Measurements from ENCODE around the gene CCDC47.

Gene CCDC47

DNA sequence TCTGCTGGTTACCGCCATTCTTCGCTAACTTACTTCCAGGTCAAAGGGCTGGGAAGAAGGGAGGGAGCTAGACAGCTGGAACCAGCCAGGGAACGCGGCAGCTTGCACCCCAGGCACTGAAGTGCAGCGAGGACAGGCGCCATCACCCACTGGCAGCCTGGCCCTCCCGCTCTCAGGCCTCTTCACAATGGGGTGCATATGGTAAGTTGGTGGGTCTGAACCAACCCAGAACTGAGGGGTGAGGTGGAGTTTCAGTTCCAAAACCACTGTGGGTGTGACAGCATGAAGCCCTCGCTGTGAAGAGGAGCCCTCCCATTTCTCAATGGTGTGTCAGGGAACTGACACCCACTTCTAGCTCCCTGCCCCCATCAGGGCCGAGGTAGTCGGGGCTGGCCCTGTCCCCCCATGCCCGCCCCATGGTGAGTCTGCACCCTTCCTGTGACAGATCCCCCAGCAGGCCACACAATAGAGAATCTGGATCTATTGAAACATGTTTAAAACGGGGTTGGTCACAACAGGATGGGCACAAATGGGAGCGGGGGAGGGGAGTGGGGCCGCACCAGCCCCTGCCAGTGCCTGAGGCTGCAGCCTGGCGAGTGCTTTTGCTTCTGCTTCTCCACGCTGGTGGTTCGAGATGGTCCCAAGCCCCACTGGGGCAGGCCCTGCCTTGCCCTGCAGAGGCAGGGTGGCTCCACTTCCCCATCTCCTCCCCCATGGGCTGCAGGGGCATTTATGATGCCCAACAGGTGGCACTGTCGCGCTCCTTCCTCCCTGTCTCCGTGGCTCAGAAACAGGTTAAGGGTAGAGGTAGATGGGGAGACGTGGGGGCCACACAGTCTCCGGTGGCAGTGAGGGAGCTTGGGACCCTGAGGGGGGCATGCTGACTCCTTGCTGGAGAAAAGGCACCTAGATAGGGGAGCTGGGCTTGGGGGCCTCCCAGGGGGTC, 75.8 kb downstream of the CCDC47 start:
- peak; percentile 36 for DNase-seq

DNA sequence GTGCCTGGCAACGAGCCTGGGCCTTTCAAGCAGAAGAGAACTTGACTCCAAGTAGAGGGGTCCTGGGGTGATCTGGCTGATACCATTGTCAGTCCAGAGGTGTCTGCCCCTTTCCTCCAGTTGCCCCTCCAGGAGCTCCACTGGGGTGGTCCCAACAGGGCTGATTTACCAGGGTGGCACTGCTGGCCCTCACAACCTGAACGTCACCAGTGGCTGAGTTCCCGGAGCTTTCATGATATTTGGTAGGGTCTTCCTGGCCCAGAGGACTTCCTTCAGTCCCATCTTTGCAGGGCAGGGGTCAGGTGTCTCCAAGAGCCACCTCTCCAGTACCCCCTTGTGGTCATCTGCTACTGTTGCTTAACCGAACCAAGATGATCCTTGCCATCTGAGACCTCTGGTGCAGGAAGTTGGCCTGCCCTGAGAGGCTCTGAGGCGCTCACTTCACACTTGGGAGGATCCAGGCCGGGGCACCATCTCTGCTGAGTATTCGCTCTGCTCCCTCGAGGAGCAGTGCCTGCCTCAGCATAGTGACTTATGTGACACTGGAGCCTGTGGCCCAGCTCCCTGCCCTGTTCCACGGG, 76.9 kb downstream of the CCDC47 start:
- peak; percentile 37 for DNase-seq

DNA sequence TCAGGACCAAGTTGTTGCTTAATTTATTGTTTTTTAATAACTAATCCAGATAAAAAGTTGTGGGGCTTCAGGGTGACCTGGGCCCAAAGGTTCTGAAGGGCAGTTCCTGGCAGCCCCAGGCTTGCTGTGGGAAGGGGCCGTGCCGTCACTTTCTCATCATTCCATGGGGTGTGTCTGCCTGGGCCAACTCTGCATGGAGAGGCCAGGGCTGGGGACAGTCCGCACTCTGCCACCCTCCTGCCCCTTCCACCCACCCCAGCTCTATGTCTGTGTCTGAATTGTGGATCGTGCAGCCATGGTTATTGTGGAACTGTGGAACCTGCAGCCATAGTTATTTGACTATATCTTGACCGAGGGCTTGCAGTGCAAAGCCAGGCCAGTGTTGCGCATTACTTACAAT, 77.5 kb downstream of the CCDC47 start:
- no peak for DNase-seq

Data from fibroblast of skin of scalp (primary cell).